ENCODE measurements around the gene TMPRSS11D. TPM values are rescaled to one million over a fixed set of nuclear protein-coding genes. Genes with fewer than 3 reads are reported as not detected.

TMPRSS11D gene
- total RNA-seq = not detected

DNA sequence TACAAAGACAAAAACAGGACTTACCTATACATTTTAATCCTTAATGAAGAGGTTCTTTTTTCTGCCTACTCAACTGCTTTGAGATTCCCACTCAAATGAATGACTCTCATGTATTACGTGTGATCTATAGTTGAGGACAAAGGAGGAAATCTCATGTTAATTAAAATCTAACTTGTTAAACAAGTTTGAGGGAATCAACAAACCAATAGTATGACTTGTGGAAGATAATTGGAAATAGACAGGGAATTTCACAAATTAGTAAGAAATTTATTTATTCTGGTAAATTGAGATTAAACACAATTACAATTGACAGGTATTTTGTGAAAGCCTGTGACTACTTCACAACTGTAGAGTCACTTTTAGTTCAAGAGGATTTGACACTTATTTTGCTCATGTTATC is at the start of gene TMPRSS11D:
Gene TMPRSS11D, minus strand, starts transcription at position 101 of the 400 bp plus-strand sequence. Its CDS starts 69 bp downstream, at position 32.
- TF ChIP-seq CTCF (IDR thresholded peaks at IDR 0.05; ENCODE audit: low read depth) = no peak

DNA sequence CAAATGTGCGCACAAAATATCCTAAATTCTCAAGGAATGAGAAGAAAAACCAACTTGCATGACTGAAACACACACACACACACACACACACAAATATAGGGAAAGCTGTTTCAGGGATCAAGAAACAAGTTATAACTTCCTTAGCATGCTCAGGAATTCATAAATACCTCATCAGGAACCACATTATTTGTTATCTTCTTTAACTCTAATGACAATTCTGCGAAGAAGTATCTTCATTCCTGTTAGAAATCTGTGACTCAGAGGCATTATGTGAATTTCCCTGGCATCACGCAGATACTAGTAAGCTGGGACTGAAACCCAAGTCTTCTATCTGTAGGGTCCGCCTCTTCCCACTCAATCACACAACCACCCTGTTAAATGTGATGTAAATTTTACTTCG is 49.2 kb upstream of the TMPRSS11D start:
- TF ChIP-seq CTCF (IDR thresholded peaks at IDR 0.05; ENCODE audit: low read depth) = no peak

DNA sequence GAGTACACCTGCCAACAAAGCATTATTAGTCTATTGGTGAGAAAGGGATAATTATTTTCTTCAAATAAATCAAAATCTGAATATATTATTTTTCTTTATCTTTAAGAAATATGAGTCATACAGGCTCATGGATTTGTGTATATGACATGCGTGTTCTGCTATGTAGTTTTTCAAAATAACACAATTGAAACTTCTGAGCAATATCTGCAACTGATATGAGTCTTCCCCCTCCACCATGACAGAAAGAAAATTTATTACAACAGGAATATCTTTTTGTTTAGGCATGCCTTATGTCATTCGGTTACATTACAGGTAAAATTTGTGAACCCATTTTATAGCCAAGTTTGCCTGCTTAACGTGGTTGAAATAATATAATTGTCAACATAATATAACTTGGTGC is 47.5 kb upstream of the TMPRSS11D start:
- no peak for TF ChIP-seq CTCF (IDR thresholded peaks at IDR 0.05; ENCODE audit: low read depth)

GRCh38 chr4:67929426-67929825 is 45.6 kb upstream of the TMPRSS11D start:
- TF ChIP-seq CTCF (IDR thresholded peaks at IDR 0.05; ENCODE audit: low read depth) = no peak

DNA sequence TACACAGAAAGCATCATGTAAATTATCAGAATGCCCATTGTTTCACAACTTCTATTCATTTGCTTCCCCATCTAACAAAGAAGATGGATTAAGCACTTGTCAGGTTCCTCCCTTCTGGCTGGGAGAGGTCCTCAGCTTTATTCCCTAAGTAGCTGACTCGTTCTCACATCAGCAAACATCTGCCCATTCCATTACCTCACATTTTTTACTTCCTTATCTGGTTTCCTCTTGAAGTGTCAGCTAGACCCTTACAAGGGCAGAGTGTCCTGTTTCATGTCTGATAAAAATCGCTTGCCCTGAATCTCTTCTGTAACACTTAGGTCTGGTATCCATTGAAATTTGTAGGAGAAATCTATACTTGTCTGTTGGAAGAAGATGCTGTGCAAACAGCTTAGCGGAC is 44.7 kb upstream of the TMPRSS11D start:
- TF ChIP-seq CTCF (IDR thresholded peaks at IDR 0.05; ENCODE audit: low read depth) = no peak

- TF ChIP-seq CTCF (IDR thresholded peaks at IDR 0.05; ENCODE audit: low read depth) = no peak
Observed at GRCh38 chr4:67927251-67927650, 43.4 kb upstream of the TMPRSS11D start.

GRCh38 chr4:67926485-67926884 is 42.7 kb upstream of the TMPRSS11D start:
- no peak for TF ChIP-seq CTCF (IDR thresholded peaks at IDR 0.05; ENCODE audit: low read depth)

All from subcutaneous adipose tissue (tissue), 4 donors.